ENCODE measurements around the gene TDRD10.

- TF ChIP-seq CTCF (IDR thresholded peaks at IDR 0.05) (no peak), POLR2A (IDR thresholded peaks at IDR 0.05) (no peak)
Measured at GRCh38 chr1:154594811-154595210, 92.8 kb downstream of the TDRD10 start.
